Colonic mucosa (tissue), 4 donors: Measurements from ENCODE around the gene ELOVL5. TPM values are rescaled to one million over a fixed set of nuclear protein-coding genes. Genes with fewer than 3 reads are reported as not detected.
"Not testable (repeated sequence)": the region's sequence is repeated elsewhere in the genome, so short reads cannot be mapped to it uniquely, and the experiment has no call there.

Experiments
- DNase-seq: peaks from one replicate; pipeline ENCODE4 v3.0.0-alpha.2; 2020
- H3K27ac ChIP-seq: fragments of 200-600 bp; one replicate; pipeline ENCODE4 v1.8.0; 2021
- H3K27me3 ChIP-seq: fragments of 200-600 bp; one replicate; pipeline ENCODE4 v1.8.0; 2021
- H3K36me3 ChIP-seq: fragments of 200-600 bp; one replicate; pipeline ENCODE4 v1.8.0; 2021
- H3K4me1 ChIP-seq: fragments of 200-600 bp; one replicate; pipeline ENCODE4 v1.8.0; 2021; ENCODE audit warnings: mild to moderate bottlenecking
- H3K4me3 ChIP-seq: fragments of 200-600 bp; one replicate; pipeline ENCODE4 v1.8.0; 2021
- H3K9ac ChIP-seq, 2 donors: one replicate each; pipeline ENCODE4 v1.7.0; 2013; ENCODE audit warnings: control low read depth in 2 of 2, low read depth in 2 of 2, low read length in 2 of 2
- H3K9me3 ChIP-seq: fragments of 200-600 bp; one replicate; pipeline ENCODE4 v1.8.0; 2021
- intact Hi-C: fragments of 100-400 bp; cut with DNase I; formaldehyde crosslinking; loops from one replicate; pipeline ENCODE4 v1.14.1; 2022
- total RNA-seq, 2 donors: library from RNA; stranded (reverse); fragmentation: NEBNext Ultra II Directional in 1 of 2; extraction: Animal tissue kit (Norgen Biotek cat#: 25700) in 1 of 2; gene quantifications; one replicate each; pipeline ENCODE4 v1.2.1, GENCODE V29; 2021
- TF ChIP-seq, protein P1 (sequence below): fragments of 200-600 bp; IDR thresholded peaks from one replicate; pipeline ENCODE4 v1.8.0; 2022; ENCODE audit warnings: antibody characterized with exemption, mild to moderate bottlenecking
- donor health status: healthy.
- donor health status: DM: no; HTN: no; CAD: no.
- donor health status: DM: no; HTN: no; CAD: no.

The ELOVL5 gene
- total RNA-seq, 2 donors from 2014 or later: 17.5 to 34.9 TPM

DNA sequence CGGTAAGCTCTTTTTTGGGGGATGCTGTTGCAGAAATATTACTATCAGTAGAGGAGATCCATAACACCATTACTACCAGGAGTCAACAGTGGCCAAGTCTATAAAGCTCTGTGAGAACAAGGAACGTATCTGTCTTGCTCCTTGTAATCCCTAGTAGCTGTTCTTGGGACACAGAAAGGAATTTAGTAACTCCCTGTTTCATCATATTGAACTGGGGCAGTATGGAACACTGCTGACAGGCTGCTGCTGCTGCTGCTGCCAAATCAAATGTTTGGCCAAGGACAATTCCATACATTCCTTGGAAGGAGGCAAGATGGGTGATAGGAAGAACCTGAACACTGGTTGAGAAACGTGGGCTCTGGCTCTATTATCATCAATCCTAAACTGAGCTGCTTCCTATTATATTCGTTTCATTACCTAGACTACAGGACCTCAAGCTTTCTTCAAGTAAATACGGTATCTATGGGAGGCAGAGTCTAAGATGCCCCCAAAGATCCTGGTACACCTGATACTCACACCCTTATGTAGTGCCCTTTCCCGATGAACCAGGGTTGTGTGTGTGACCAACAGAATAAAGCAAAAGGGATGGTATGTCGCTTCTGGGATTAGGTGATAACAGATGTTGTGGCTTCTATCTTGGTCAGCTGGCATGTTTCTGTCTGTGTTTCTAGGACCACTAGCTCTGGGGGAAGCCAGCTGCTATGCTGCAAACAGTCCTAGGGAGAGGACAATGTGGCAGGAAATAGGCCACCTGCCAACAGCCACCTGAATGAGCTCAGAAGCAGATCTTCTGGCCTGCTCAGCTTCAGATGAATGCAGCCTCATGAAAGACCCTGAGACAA lies 39.5 kb downstream of the ELOVL5 start:
- Histone ChIP-seq H3K27ac (no peak overlapping the region), H3K4me3 (no peak overlapping the region), H3K36me3 (no peaks in the 10 kb centered on the region), H3K4me1 (peaks cover 5% of the 10 kb centered on the region), H3K9me3 (no peaks in the 10 kb centered on the region), H3K27me3 (no peaks in the 10 kb centered on the region), H3K9ac (no peak overlapping the region)
- TF ChIP-seq, protein P1, sequence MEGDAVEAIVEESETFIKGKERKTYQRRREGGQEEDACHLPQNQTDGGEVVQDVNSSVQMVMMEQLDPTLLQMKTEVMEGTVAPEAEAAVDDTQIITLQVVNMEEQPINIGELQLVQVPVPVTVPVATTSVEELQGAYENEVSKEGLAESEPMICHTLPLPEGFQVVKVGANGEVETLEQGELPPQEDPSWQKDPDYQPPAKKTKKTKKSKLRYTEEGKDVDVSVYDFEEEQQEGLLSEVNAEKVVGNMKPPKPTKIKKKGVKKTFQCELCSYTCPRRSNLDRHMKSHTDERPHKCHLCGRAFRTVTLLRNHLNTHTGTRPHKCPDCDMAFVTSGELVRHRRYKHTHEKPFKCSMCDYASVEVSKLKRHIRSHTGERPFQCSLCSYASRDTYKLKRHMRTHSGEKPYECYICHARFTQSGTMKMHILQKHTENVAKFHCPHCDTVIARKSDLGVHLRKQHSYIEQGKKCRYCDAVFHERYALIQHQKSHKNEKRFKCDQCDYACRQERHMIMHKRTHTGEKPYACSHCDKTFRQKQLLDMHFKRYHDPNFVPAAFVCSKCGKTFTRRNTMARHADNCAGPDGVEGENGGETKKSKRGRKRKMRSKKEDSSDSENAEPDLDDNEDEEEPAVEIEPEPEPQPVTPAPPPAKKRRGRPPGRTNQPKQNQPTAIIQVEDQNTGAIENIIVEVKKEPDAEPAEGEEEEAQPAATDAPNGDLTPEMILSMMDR: no peak
- no peak for DNase-seq
- intact Hi-C loops: no loop called here

DNA sequence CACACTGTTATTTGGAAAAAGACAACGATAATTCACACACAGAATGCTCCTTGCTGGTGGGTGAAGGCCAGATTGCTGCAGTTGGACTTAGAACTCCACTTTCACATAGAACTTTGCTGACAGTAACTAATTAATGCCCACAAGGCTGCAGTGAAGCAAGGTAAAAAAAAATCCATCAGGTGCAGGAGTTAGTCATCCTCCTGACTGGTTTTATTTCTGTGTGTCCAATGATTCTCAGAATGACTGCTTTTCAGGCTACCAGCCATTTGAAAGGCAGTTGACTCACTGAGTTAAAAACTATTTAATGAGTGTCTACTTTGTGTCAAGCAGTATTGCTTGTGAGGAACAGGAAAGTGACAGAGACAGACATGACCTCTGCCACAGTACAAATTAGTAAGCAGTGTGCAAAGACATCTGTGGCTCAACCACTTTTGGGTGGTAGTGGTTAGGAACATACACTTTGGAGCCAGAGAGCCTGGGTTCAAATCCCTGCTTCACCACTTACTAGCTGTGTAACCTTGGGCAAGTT lies 41.9 kb downstream of the ELOVL5 start:
- TF ChIP-seq, protein P1: no peak
- no peak overlapping the region for H3K9ac ChIP-seq
- no peak for DNase-seq

DNA sequence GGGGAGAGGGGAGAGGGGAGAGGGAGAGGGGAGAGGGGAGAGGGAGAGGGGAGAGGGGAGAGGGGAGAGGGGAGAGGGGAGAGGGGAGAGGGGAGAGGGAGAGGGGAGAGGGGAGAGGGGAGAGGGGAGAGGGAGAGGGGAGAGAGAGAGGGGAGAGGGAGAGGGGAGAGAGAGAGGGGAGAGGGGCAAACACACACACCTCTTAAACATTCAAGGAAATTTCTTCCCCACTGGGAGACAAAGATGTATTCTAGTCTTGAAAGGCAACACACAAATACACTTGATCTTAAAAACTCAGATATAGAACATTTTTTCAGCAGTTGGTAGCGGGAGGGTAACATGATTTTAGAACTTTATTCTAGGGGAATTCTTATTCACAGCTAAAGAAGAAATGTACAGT lies 42.5 kb downstream of the ELOVL5 start:
- H3K27ac ChIP-seq, DNase-seq, H3K9me3 ChIP-seq, H3K4me3 ChIP-seq, H3K9ac ChIP-seq, H3K4me1 ChIP-seq, intact Hi-C loops, H3K36me3 ChIP-seq, H3K27me3 ChIP-seq: not testable (repeated sequence)

More for the DNA sequence above, 41.9 kb downstream of the ELOVL5 start:
- H3K27me3 ChIP-seq: no peaks in the 10 kb centered on the region
- no peaks in the 10 kb centered on the region for H3K9me3 ChIP-seq
- no peak overlapping the region for H3K4me3 ChIP-seq
- intact Hi-C loops: no loop called here
- no peaks in the 10 kb centered on the region for H3K36me3 ChIP-seq
- no peak overlapping the region for H3K27ac ChIP-seq
- H3K4me1 ChIP-seq: peaks cover 5% of the 10 kb centered on the region

DNA sequence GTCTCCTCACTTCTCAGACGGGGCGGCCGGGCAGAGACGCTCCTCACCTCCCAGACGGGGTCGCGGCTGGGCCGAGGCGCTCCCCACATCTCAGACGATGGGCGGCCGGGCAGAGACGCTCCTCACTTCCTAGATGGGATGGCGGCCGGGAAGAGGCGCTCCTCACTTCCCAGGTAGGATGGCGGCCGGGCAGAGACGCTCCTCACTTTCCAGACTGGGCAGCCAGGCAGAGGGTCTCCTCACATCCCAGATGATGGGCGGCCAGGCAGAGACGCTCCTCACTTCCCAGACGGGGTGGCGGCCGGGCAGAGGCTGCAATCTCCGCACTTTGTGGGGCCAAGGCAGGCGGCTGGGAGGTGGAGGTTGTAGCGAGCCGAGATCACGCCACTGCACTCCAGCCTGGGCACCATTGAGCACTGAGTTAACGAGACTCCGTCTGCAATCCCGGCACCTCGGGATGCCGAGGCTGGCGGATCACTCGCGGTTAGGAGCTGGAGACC lies 43.2 kb downstream of the ELOVL5 start:
- H3K4me1 ChIP-seq, H3K9ac ChIP-seq, H3K27me3 ChIP-seq, H3K27ac ChIP-seq, H3K9me3 ChIP-seq, intact Hi-C loops, DNase-seq, H3K36me3 ChIP-seq, H3K4me3 ChIP-seq: not testable (repeated sequence)

DNA sequence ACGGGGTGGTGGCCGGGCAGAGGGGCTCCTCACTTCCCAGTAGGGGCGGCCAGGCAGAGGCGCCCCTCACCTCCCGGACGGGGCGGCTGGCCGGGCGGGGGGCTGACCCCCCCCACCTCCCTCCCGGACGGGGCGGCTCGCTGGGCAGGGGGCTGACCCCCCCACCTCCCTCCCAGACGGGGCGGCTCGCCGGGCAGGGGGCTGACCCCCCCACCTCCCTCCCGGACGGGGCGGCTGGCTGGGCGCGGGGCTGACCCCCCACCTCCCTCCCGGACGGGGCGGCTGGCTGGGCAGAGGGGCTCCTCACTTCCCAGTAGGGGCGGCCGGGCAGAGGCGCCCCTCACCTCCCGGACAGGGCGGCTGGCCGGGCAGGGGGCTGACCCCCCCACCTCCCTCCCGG lies 43.8 kb downstream of the ELOVL5 start:
- DNase-seq, H3K27ac ChIP-seq, H3K27me3 ChIP-seq, H3K4me3 ChIP-seq, H3K9ac ChIP-seq, H3K4me1 ChIP-seq, H3K9me3 ChIP-seq, intact Hi-C loops, H3K36me3 ChIP-seq: not testable (repeated sequence)

DNA sequence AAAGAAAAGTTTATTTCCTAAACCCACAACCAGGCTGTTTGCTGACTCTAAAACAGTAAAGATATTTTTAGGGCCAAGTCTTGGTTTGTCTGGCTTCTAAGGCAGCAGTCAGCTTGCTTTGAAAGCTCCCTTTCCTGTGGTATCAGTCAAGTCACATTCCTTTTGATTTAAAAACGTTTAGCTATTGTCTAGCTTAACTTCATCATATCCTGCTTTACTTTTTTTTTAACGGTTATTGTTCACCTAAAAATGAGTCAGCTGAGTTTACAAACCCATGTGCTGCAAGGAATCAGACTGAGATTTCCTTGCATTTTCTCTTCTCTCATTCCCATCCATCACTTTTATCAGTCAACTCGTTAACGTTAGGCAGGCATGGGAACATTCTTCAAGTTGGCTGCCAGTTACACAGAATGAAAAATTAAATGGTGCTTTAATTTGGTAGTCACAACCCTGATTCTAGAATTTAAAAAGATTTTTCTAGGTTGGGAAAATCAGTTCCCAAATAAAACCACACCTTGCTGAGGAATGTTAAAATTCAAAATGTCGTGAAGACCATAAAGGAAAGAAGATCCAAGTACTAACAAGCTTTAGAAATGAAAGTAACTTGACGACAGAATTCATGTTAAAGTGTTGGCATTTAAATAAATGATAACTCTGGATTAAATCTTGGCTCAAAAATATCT lies 45.9 kb downstream of the ELOVL5 start:
- H3K36me3 ChIP-seq: no peaks in the 10 kb centered on the region
- intact Hi-C loops: no loop called here
- TF ChIP-seq, protein P1: no peak
- H3K4me1 ChIP-seq: peaks cover 3% of the 10 kb centered on the region
- no peaks in the 10 kb centered on the region for H3K9me3 ChIP-seq
- no peak for DNase-seq
- no peak overlapping the region for H3K27ac ChIP-seq
- no peak overlapping the region for H3K9ac ChIP-seq
- no peak overlapping the region for H3K4me3 ChIP-seq
- no peaks in the 10 kb centered on the region for H3K27me3 ChIP-seq
